PC-3 (cell line): Measurements from ENCODE around the gene ELK3.

Source experiments
- EZH2phosphoT487 ChIP-seq: fragments of 300-600 bp; sonication (generic); IDR thresholded peaks from 2 replicates; pipeline ENCODE4 v1.6.1; 2018; ENCODE audit warnings: mild to moderate bottlenecking, antibody characterized with exemption, low read length, borderline replicate concordance
- TF ChIP-seq, protein P1 (sequence below): fragments of 300-600 bp; sonication (generic); conservative IDR thresholded peaks from 2 replicates; pipeline ENCODE4 v1.5.1; 2017; ENCODE audit warnings: antibody characterized with exemption, low read depth, mild to moderate bottlenecking, low read length

DNA sequence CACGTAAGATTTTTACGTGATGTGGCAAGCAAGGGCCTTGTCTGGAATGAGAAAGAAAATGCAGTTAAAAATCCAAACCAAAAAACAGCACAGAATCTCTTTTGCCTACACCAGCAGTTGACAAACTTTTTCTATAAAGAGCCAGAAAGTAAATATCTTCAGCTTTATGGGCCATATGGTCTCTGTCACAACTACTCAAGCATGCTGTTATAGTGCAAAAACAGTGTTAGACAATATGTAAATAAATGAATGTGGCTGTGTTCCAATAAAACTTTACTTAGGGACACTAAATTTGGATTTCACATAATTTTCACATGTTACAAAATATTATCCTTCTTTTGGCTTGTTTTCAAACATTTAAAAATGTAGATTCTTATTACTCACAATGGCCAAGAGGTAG, 6.2 kb upstream of the ELK3 start:
- TF ChIP-seq, protein P1, sequence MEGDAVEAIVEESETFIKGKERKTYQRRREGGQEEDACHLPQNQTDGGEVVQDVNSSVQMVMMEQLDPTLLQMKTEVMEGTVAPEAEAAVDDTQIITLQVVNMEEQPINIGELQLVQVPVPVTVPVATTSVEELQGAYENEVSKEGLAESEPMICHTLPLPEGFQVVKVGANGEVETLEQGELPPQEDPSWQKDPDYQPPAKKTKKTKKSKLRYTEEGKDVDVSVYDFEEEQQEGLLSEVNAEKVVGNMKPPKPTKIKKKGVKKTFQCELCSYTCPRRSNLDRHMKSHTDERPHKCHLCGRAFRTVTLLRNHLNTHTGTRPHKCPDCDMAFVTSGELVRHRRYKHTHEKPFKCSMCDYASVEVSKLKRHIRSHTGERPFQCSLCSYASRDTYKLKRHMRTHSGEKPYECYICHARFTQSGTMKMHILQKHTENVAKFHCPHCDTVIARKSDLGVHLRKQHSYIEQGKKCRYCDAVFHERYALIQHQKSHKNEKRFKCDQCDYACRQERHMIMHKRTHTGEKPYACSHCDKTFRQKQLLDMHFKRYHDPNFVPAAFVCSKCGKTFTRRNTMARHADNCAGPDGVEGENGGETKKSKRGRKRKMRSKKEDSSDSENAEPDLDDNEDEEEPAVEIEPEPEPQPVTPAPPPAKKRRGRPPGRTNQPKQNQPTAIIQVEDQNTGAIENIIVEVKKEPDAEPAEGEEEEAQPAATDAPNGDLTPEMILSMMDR: no peak
- TF ChIP-seq EZH2phosphoT487: no peak
